ENCODE measurements around the gene VSTM2L.

Gene VSTM2L

GRCh38 chr20:37944456-37944981, 41.6 kb downstream of the VSTM2L start:
- Histone ChIP-seq H3K4me3 (ENCODE audit: control insufficient read depth in 1 of 7, extremely low read depth in 1 of 7, insufficient read depth in 4 of 7, low read depth in 2 of 7, low read length in 6 of 7) (no peak overlapping the region), H3K4me1 (ENCODE audit: control extremely low read depth in 1 of 4, control insufficient read depth in 4 of 4, insufficient read depth in 4 of 4, low read length in 3 of 4) (no peaks in the 10 kb centered on the region), H3K27ac (ENCODE audit: insufficient read depth in 1 of 2, low read depth in 1 of 2, low read length in 2 of 2, poor library complexity in 1 of 2, severe bottlenecking in 2 of 2) (no peak overlapping the region), H3K27me3 (replicated peaks in 2 of 5; ENCODE audit: control insufficient read depth in 4 of 5, insufficient read depth in 5 of 5, low read length in 4 of 5) (no peaks in the 10 kb centered on the region), H3K9me3 (ENCODE audit: control extremely low read depth in 1 of 5, control insufficient read depth in 4 of 5, insufficient read depth in 2 of 5, low read depth in 1 of 5, low read length in 4 of 5) (peaks cover 0 to 11% (median 0%) of the 10 kb centered on the region in 5 experiments), H3K36me3 (ENCODE audit: control insufficient read depth in 4 of 4, insufficient read depth in 4 of 4, low read length in 3 of 4) (no peaks in the 10 kb centered on the region)
- CTCF ChIA-PET, result no interaction called here
- WGBS (ENCODE audit: insufficient coverage), result 94% methylated on average over 11 of the region's 11 CpGs
- no peak for DNase-seq
- POLR2A ChIA-PET, result no interaction called here

GRCh38 chr20:37945091-37945547, 42.2 kb downstream of the VSTM2L start:
- 95% methylated on average over 7 of the region's 11 CpGs for WGBS (ENCODE audit: insufficient coverage)
- Histone ChIP-seq H3K9me3 (ENCODE audit: control extremely low read depth in 1 of 5, control insufficient read depth in 4 of 5, insufficient read depth in 2 of 5, low read depth in 1 of 5, low read length in 4 of 5) (peaks cover 0 to 11% (median 0%) of the 10 kb centered on the region in 5 experiments), H3K36me3 (ENCODE audit: control insufficient read depth in 4 of 4, insufficient read depth in 4 of 4, low read length in 3 of 4) (no peaks in the 10 kb centered on the region), H3K4me1 (ENCODE audit: control extremely low read depth in 1 of 4, control insufficient read depth in 4 of 4, insufficient read depth in 4 of 4, low read length in 3 of 4) (no peaks in the 10 kb centered on the region), H3K27me3 (replicated peaks in 2 of 5; ENCODE audit: control insufficient read depth in 4 of 5, insufficient read depth in 5 of 5, low read length in 4 of 5) (no peaks in the 10 kb centered on the region), H3K27ac (ENCODE audit: insufficient read depth in 1 of 2, low read depth in 1 of 2, low read length in 2 of 2, poor library complexity in 1 of 2, severe bottlenecking in 2 of 2) (no peak overlapping the region), H3K4me3 (ENCODE audit: control insufficient read depth in 1 of 7, extremely low read depth in 1 of 7, insufficient read depth in 4 of 7, low read depth in 2 of 7, low read length in 6 of 7) (no peak overlapping the region)
- POLR2A ChIA-PET, result no interaction called here
- CTCF ChIA-PET, result no interaction called here
- no peak for DNase-seq

GRCh38 chr20:37946946-37947345, 44.0 kb downstream of the VSTM2L start:
- POLR2A ChIA-PET, result no interaction called here
- CTCF ChIA-PET, result no interaction called here
- Histone ChIP-seq H3K36me3 (ENCODE audit: control insufficient read depth in 4 of 4, insufficient read depth in 4 of 4, low read length in 3 of 4) (no peaks in the 10 kb centered on the region), H3K4me3 (ENCODE audit: control insufficient read depth in 1 of 7, extremely low read depth in 1 of 7, insufficient read depth in 4 of 7, low read depth in 2 of 7, low read length in 6 of 7) (no peak overlapping the region), H3K27me3 (replicated peaks in 2 of 5; ENCODE audit: control insufficient read depth in 4 of 5, insufficient read depth in 5 of 5, low read length in 4 of 5) (no peaks in the 10 kb centered on the region), H3K27ac (ENCODE audit: insufficient read depth in 1 of 2, low read depth in 1 of 2, low read length in 2 of 2, poor library complexity in 1 of 2, severe bottlenecking in 2 of 2) (no peak overlapping the region), H3K4me1 (ENCODE audit: control extremely low read depth in 1 of 4, control insufficient read depth in 4 of 4, insufficient read depth in 4 of 4, low read length in 3 of 4) (no peaks in the 10 kb centered on the region), H3K9me3 (ENCODE audit: control extremely low read depth in 1 of 5, control insufficient read depth in 4 of 5, insufficient read depth in 2 of 5, low read depth in 1 of 5, low read length in 4 of 5) (peaks cover 0 to 11% (median 0%) of the 10 kb centered on the region in 5 experiments)
- no peak for DNase-seq
- WGBS (ENCODE audit: insufficient coverage), result 100% methylated on average over 4 of the region's 5 CpGs

GRCh38 chr20:37947943-37948342, 45.0 kb downstream of the VSTM2L start:
- H3K27ac ChIP-seq (ENCODE audit: insufficient read depth in 1 of 2, low read depth in 1 of 2, low read length in 2 of 2, poor library complexity in 1 of 2, severe bottlenecking in 2 of 2), result no peak overlapping the region
- H3K9me3 ChIP-seq (ENCODE audit: control extremely low read depth in 1 of 5, control insufficient read depth in 4 of 5, insufficient read depth in 2 of 5, low read depth in 1 of 5, low read length in 4 of 5), result peaks cover 0 to 11% (median 0%) of the 10 kb centered on the region in 5 experiments
- POLR2A ChIA-PET, result no interaction called here
- CTCF ChIA-PET, result no interaction called here
- WGBS (ENCODE audit: insufficient coverage), result 92% methylated on average over 4 of the region's 6 CpGs
- no peaks in the 10 kb centered on the region for H3K36me3 ChIP-seq (ENCODE audit: control insufficient read depth in 4 of 4, insufficient read depth in 4 of 4, low read length in 3 of 4)
- no peak overlapping the region for H3K4me3 ChIP-seq (ENCODE audit: control insufficient read depth in 1 of 7, extremely low read depth in 1 of 7, insufficient read depth in 4 of 7, low read depth in 2 of 7, low read length in 6 of 7)
- H3K4me1 ChIP-seq (ENCODE audit: control extremely low read depth in 1 of 4, control insufficient read depth in 4 of 4, insufficient read depth in 4 of 4, low read length in 3 of 4), result no peaks in the 10 kb centered on the region
- H3K27me3 ChIP-seq (replicated peaks in 2 of 5; ENCODE audit: control insufficient read depth in 4 of 5, insufficient read depth in 5 of 5, low read length in 4 of 5), result no peaks in the 10 kb centered on the region
- no peak for DNase-seq

- Histone ChIP-seq H3K27me3 (replicated peaks in 2 of 5; ENCODE audit: control insufficient read depth in 4 of 5, insufficient read depth in 5 of 5, low read length in 4 of 5) (no peaks in the 10 kb centered on the region), H3K9me3 (ENCODE audit: control extremely low read depth in 1 of 5, control insufficient read depth in 4 of 5, insufficient read depth in 2 of 5, low read depth in 1 of 5, low read length in 4 of 5) (peaks cover 0 to 11% (median 0%) of the 10 kb centered on the region in 5 experiments), H3K27ac (ENCODE audit: insufficient read depth in 1 of 2, low read depth in 1 of 2, low read length in 2 of 2, poor library complexity in 1 of 2, severe bottlenecking in 2 of 2) (no peak overlapping the region), H3K36me3 (ENCODE audit: control insufficient read depth in 4 of 4, insufficient read depth in 4 of 4, low read length in 3 of 4) (no peaks in the 10 kb centered on the region), H3K4me1 (ENCODE audit: control extremely low read depth in 1 of 4, control insufficient read depth in 4 of 4, insufficient read depth in 4 of 4, low read length in 3 of 4) (no peaks in the 10 kb centered on the region), H3K4me3 (ENCODE audit: control insufficient read depth in 1 of 7, extremely low read depth in 1 of 7, insufficient read depth in 4 of 7, low read depth in 2 of 7, low read length in 6 of 7) (no peak overlapping the region)
- DNase-seq, result no peak
- ChIA-PET CTCF (no interaction called here), POLR2A (no interaction called here)
- 97% methylated on average over 11 of the region's 11 CpGs for WGBS (ENCODE audit: insufficient coverage)
These were observed 46.0 kb downstream of the VSTM2L start for GRCh38 chr20:37948956-37949355.

GRCh38 chr20:37954190-37954589, 51.3 kb downstream of the VSTM2L start:
- H3K9me3 ChIP-seq (ENCODE audit: control extremely low read depth in 1 of 5, control insufficient read depth in 4 of 5, insufficient read depth in 2 of 5, low read depth in 1 of 5, low read length in 4 of 5), result peaks cover 0 to under 1% (median 0%) of the 10 kb centered on the region in 5 experiments
- H3K4me3 ChIP-seq (ENCODE audit: control insufficient read depth in 1 of 7, extremely low read depth in 1 of 7, insufficient read depth in 4 of 7, low read depth in 2 of 7, low read length in 6 of 7), result no peak overlapping the region
- ChIA-PET CTCF (no interaction called here), POLR2A (no interaction called here)
- H3K27me3 ChIP-seq (replicated peaks in 2 of 5; ENCODE audit: control insufficient read depth in 4 of 5, insufficient read depth in 5 of 5, low read length in 4 of 5), result peaks cover 0 to 8% (median 2%) of the 10 kb centered on the region in 5 experiments
- H3K4me1 ChIP-seq (ENCODE audit: control extremely low read depth in 1 of 4, control insufficient read depth in 4 of 4, insufficient read depth in 4 of 4, low read length in 3 of 4), result no peaks in the 10 kb centered on the region
- H3K36me3 ChIP-seq (ENCODE audit: control insufficient read depth in 4 of 4, insufficient read depth in 4 of 4, low read length in 3 of 4), result no peaks in the 10 kb centered on the region
- no peak overlapping the region for H3K27ac ChIP-seq (ENCODE audit: insufficient read depth in 1 of 2, low read depth in 1 of 2, low read length in 2 of 2, poor library complexity in 1 of 2, severe bottlenecking in 2 of 2)
- 96% methylated on average over 3 of the region's 5 CpGs for WGBS (ENCODE audit: insufficient coverage)
- no peak for DNase-seq

GRCh38 chr20:37954626-37955025, 51.7 kb downstream of the VSTM2L start:
- no peaks in the 10 kb centered on the region for H3K4me1 ChIP-seq (ENCODE audit: control extremely low read depth in 1 of 4, control insufficient read depth in 4 of 4, insufficient read depth in 4 of 4, low read length in 3 of 4)
- H3K36me3 ChIP-seq (ENCODE audit: control insufficient read depth in 4 of 4, insufficient read depth in 4 of 4, low read length in 3 of 4), result no peaks in the 10 kb centered on the region
- H3K9me3 ChIP-seq (ENCODE audit: control extremely low read depth in 1 of 5, control insufficient read depth in 4 of 5, insufficient read depth in 2 of 5, low read depth in 1 of 5, low read length in 4 of 5), result peaks cover 0 to 4% (median 0%) of the 10 kb centered on the region in 5 experiments
- CTCF ChIA-PET, result no interaction called here
- DNase-seq, result no peak
- no peak overlapping the region for H3K4me3 ChIP-seq (ENCODE audit: control insufficient read depth in 1 of 7, extremely low read depth in 1 of 7, insufficient read depth in 4 of 7, low read depth in 2 of 7, low read length in 6 of 7)
- peaks cover 0 to 8% (median 2%) of the 10 kb centered on the region in 5 experiments for H3K27me3 ChIP-seq (replicated peaks in 2 of 5; ENCODE audit: control insufficient read depth in 4 of 5, insufficient read depth in 5 of 5, low read length in 4 of 5)
- POLR2A ChIA-PET, result no interaction called here
- WGBS (ENCODE audit: insufficient coverage), result 88% methylated on average over 7 of the region's 14 CpGs
- no peak overlapping the region for H3K27ac ChIP-seq (ENCODE audit: insufficient read depth in 1 of 2, low read depth in 1 of 2, low read length in 2 of 2, poor library complexity in 1 of 2, severe bottlenecking in 2 of 2)

Data from common myeloid progenitor, CD34-positive (primary cell).